Raji (cell line): Measurements from ENCODE around the gene MICAL2.

Experiments
- POLR2A ChIP-seq: IDR thresholded peaks from 2 replicates; pipeline ENCODE4 v1.6.1; 2011; ENCODE audit warnings: low read depth, low read length, control low read depth; ENCODE audit not compliant: insufficient read depth

MICAL2 gene, protein sequence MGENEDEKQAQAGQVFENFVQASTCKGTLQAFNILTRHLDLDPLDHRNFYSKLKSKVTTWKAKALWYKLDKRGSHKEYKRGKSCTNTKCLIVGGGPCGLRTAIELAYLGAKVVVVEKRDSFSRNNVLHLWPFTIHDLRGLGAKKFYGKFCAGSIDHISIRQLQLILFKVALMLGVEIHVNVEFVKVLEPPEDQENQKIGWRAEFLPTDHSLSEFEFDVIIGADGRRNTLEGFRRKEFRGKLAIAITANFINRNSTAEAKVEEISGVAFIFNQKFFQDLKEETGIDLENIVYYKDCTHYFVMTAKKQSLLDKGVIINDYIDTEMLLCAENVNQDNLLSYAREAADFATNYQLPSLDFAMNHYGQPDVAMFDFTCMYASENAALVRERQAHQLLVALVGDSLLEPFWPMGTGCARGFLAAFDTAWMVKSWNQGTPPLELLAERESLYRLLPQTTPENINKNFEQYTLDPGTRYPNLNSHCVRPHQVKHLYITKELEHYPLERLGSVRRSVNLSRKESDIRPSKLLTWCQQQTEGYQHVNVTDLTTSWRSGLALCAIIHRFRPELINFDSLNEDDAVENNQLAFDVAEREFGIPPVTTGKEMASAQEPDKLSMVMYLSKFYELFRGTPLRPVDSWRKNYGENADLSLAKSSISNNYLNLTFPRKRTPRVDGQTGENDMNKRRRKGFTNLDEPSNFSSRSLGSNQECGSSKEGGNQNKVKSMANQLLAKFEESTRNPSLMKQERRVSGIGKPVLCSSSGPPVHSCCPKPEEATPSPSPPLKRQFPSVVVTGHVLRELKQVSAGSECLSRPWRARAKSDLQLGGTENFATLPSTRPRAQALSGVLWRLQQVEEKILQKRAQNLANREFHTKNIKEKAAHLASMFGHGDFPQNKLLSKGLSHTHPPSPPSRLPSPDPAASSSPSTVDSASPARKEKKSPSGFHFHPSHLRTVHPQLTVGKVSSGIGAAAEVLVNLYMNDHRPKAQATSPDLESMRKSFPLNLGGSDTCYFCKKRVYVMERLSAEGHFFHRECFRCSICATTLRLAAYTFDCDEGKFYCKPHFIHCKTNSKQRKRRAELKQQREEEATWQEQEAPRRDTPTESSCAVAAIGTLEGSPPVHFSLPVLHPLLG

DNA sequence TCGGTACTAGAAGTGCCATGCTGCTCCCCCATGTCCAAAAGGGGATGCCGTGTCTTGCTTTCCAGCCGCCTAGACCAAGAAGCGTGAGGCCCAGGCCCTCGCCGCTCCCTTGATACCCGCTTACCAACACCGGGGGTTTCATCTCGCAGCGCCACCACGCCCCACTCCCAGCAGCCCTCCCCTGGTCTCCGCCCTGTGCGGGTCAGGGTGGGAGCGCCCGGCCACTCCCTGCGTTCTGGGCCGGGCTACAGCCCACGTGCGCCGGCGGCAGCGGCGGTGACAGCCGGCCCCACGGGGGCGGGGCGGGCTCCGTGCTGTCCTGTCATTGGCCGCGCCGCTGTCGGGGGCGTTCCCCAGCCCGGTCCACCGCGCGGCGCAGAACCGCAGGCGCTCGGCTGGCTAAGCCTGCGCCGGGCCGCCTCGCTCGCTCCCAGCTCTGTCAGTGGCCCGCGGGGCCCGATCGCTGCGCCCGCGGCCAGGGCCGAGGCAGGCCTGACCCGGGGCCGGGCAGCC lies at the start of gene MICAL2:
TSS of gene MICAL2 (plus strand) at position 390 of the 513 bp plus-strand sequence. CDS start 51,566 bp downstream, outside the sequence.
- TF ChIP-seq POLR2A, result no peak

GRCh38 chr11:12061851-12062560 lies 48.4 kb upstream of the MICAL2 start:
- TF ChIP-seq POLR2A, result no peak

DNA sequence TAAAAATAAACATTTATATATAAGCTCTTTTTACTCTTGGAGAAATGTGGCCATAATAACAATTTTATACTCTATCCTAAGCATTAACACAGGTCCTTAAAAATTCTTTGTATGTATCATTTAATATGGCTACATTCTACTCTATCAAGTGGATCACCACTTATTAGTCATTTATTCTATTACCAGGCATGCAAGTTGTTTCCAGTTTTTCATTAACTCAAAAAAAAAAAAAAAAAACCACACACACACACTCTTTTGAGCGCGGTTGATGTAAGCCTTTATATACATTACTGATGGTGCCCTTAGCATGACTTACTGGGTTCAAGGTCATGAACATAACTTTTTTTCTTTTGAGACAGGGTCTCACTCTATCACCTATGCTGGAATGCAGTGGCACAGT lies 47.1 kb upstream of the MICAL2 start:
- TF ChIP-seq POLR2A, result no peak

GRCh38 chr11:12064136-12064953 lies 46.0 kb upstream of the MICAL2 start:
- TF ChIP-seq POLR2A, result no peak

DNA sequence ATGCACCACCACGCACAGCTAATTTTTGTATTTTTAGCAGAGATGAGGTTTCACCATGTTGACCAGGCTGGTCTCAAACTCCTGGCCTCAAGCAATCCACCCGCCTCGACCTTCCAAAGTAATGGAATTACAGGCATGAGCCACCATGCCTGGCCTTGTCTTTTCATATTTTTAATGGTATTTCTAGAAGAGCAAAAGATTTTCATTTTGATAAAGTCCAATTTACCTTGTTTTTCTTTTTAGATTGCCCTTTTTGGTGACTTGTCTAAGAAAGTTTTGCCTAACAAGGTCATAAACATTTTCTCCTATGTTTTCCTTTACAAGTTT lies 45.5 kb upstream of the MICAL2 start:
- TF ChIP-seq POLR2A, result no peak

DNA sequence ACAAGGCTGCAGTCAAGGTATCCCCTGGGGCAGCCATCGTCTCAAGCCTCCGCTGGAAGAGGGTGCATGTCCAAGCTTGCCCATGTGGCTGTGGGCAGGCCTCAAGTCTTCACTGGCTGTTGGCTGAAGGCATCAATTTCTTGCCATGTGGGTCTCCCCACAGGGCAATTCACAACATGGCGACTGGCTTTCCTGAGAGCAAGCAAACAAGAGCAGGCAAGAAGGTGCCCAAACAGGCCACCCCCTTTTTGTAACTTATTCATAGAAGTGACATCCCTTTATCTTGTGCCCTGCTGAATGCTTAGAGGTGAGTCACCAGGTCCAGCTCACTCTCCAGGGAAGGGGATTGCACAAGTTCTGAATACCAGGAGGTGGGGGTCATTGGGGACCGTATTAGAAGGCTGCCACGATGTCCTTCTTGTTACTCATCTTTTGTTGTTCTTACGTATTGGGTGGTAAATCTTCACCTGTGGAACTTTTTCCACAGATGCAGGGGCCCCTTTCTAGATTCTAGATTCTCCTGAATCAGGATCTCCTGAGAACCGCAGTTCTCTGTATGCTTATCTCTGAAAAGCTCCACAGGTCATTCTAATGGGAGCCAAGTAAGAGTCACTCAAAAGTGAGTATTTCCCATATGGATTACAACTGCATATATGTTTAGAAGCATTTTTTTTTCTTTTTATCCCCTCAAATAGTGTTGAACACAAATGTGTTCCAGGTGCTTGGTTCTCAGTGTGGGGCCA lies 44.2 kb upstream of the MICAL2 start:
- TF ChIP-seq POLR2A, result no peak

DNA sequence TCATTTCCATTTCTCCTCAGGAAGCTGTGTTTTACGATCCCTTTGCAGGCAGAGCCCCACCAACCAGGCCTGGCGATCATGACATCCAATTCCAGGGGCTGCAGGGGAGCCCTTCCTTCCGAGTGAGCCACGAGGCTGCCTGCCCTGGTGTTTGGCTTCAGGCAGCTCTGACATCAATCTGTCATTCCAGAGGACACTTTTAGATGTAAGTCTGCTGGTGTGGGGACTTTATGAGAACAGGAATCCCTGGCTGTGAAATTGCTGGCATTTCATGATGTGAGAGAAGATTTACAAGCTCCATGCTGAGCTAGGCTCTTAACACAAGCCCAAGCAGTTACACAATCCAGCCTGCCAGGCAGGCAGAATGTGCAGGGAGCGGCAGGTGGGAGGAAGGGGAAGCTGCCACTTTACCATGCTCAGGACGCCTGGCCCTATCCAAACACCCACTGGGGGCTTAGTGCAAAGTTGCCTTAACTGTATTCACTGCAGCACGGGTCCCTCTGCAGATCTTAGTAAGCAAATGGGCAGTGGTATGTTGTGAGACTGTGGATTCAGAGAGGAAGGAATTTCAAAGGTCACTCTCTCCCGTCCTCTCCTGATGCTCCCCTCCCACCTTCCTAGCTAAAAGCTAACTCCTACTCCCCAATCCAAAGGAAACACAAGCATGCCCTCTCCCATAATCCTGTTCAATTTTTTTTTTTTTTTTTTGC lies 43.4 kb upstream of the MICAL2 start:
- TF ChIP-seq POLR2A, result no peak

DNA sequence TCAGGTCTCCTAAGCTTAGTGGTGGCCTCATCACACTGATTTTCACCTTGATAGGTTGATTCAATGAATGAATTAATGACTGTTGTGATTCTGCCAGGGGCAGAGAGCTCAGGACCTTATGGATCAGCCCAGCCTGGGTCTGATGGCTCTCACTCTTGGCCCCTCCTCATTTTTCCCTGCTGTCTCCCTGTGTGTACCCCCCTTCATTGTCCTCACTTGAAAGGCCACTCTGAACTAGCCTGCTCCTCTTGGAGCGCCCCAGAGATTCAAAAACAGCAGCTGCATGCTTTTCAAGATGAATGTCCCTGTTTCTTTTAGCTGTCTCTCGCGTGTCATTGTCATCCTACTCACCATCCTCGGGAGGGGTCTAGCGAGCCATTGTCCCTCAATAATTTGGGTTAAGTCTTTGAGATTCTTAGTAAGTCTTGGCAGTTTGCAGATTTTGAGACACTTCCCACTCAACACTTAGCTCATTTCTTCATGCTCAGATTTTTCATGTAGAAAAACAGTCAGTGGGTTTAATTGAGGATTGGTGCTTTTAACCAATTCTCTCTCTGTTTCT lies 42.5 kb upstream of the MICAL2 start:
- no peak for TF ChIP-seq POLR2A

DNA sequence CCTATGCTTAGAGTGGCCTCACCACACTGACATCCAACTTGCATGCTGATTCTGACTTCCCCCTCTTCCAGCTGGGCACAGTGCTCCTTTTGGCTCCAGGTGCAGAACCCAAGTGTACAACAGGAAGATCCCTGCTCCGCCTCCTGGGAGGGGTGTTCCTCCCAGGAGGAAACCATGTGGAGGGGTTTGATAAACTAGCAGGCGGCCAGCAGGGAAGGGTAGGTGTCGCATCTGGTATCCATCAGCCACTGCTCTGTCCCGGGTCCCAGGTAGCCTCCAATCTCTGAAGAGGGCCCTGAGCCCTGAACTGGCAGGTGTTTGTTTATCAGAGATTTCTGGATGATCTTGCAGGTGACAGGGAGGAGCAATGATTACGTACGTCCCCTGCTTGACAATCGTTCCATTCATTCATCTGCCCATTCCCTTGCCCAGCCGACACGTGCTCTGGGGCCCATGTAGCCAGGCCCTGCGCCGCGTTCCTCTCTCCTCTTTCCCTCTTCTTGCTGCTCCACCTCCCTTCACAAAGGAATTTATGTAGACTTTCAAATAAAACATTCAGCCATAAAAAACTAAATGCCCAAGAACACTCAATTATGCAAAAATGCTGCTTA lies 41.2 kb upstream of the MICAL2 start:
- TF ChIP-seq POLR2A, result no peak

GRCh38 chr11:12070446-12071267 lies 39.7 kb upstream of the MICAL2 start:
- no peak for TF ChIP-seq POLR2A

DNA sequence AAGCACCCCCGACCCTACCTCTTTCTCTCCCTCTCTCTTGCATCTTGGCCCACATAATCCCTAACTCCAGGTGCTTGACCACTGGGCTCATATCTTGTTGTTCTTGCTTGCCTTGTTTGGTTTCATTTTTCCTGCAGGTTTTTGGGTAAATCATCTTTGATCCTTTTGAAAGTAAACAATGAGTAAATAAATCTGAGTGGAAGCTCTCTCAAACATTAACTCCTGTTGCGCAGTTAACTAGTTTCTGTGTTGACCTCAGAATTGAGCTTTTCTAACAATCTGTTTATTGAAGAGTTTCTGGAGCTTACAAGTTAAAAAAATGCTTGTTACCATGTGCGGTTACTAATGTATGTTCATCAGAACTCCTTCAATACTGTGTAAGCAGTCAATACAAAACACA lies 38.8 kb upstream of the MICAL2 start:
- TF ChIP-seq POLR2A, result no peak
